HCT116 (cell line): ENCODE measurements around the gene YBX1. TPM values are rescaled to one million over a fixed set of nuclear protein-coding genes. Genes with fewer than 3 reads are reported as not detected.

Experiments
- ATAC-seq: fragments of 200-7000 bp; cut with Tn5 transposase; 2 replicates; pipeline ENCODE4 v1.9.1; 2020; ENCODE audit warnings: mild to moderate bottlenecking, moderate library complexity
- BruUV-seq: library from RNA; stranded (reverse); fragments of 400-500 nt; replicated peaks from 2 replicates; lab custom pipeline; 2021; lab: Mats Ljungman, UMichigan
- CTCF ChIA-PET: fragments of 300-600 bp; sonication (Branson Sonifier 250); formaldehyde crosslinking; loops from one replicate; lab custom pipeline; 2021; ENCODE audit warnings: antibody characterized with exemption; lab: Charles Lee
- POLR2A ChIA-PET: fragments of 300-600, 350-600 bp; sonication (Branson Sonifier 250); formaldehyde crosslinking; loops from one replicate; lab custom pipeline; 2021; ENCODE audit warnings: antibody characterized with exemption; lab: Charles Lee
- RAD21 ChIA-PET, 2 experiments: fragments of 300-600 bp; sonication (Branson Sonifier 250); formaldehyde crosslinking; loops; one replicate each; lab custom pipeline; 2023; ENCODE audit warnings: low total read pairs in 2 of 2; ENCODE audit not compliant: uncharacterized antibody in 2 of 2, unreplicated experiment in 2 of 2, low non-redundant PET in 1 of 2; lab: Charles Lee
- DNase-seq: peaks from one replicate; pipeline ENCODE4 v3.0.0-alpha.2; 2010; ENCODE audit warnings: low read depth, low spot score
- H2AFZ ChIP-seq: fragments of 200-600 bp; shearing (Covaris generic), sonication (generic); 2 replicates; pipeline ENCODE4 v1.6.1; 2017; ENCODE audit warnings: low read depth, mixed run types, mixed read lengths, antibody characterized with exemption, low read length; ENCODE audit not compliant: poor library complexity, severe bottlenecking
- H3K27ac ChIP-seq: 2 replicates; pipeline ENCODE4 v1.5.1; 2012; ENCODE audit warnings: low read depth, low read length
- H3K27me3 ChIP-seq: fragments of 200-600 bp; sonication (generic); 2 replicates; pipeline ENCODE4 v1.6.1; 2016; ENCODE audit warnings: mixed run types, low read length, mixed read lengths; ENCODE audit not compliant: insufficient read depth
- H3K36me3 ChIP-seq, 2 experiments: fragments of 200-500 bp in 1 of 2; fragments of 200-600 bp in 1 of 2; sonication (Bioruptor generic) in 1 of 2; sonication (generic) in 1 of 2; 2 replicates each; pipeline versions ENCODE4 v1.5.1 to v1.6.1; 2014 to 2016; ENCODE audit warnings: low read length in 2 of 2, inconsistent platforms in 1 of 2, mixed read lengths in 1 of 2, mixed run types in 1 of 2; ENCODE audit not compliant: insufficient read depth in 2 of 2, control insufficient read depth in 1 of 2
- H3K4me1 ChIP-seq, 2 experiments: fragments of 200-600 bp in 1 of 2; sonication (generic) in 1 of 2; 2 replicates each; pipeline versions ENCODE4 v1.5.1 to v1.6.1; 2012 to 2017; ENCODE audit warnings: low read length in 2 of 2, inconsistent platforms in 1 of 2, mild to moderate bottlenecking in 1 of 2, mixed read lengths in 1 of 2, mixed run types in 1 of 2, moderate library complexity in 1 of 2; ENCODE audit not compliant: insufficient read depth in 2 of 2, control insufficient read depth in 1 of 2
- H3K4me2 ChIP-seq: fragments of 200-600 bp; sonication (generic); 2 replicates; pipeline ENCODE4 v1.6.1; 2017; ENCODE audit warnings: mixed run types, low read length, mixed read lengths
- H3K4me3 ChIP-seq, 2 experiments: fragments of 200-600 bp in 1 of 2; sonication (generic) in 1 of 2; replicated peaks in 1 of 2; 2 replicates each; pipeline ENCODE4 v1.5.1; 2011 to 2016; ENCODE audit warnings: low read length in 2 of 2, control low read depth in 1 of 2, low read depth in 1 of 2, mild to moderate bottlenecking in 1 of 2, mixed read lengths in 1 of 2, mixed run types in 1 of 2
- H3K79me2 ChIP-seq: fragments of 200-600 bp; sonication (generic); 2 replicates; pipeline ENCODE4 v1.6.1; 2017; ENCODE audit warnings: mild to moderate bottlenecking, mixed run types, low read length, moderate library complexity, mixed read lengths; ENCODE audit not compliant: insufficient read depth
- H3K9ac ChIP-seq: fragments of 200-600 bp; sonication (generic); 2 replicates; pipeline ENCODE4 v1.6.1; 2016; ENCODE audit warnings: low read length, mixed read lengths
- H3K9me2 ChIP-seq: fragments of 200-600 bp; sonication (generic), shearing (Covaris generic); 2 replicates; pipeline ENCODE4 v1.6.1; 2017; ENCODE audit warnings: mixed run types, mild to moderate bottlenecking, moderate library complexity; ENCODE audit not compliant: insufficient read depth
- H3K9me3 ChIP-seq, 2 experiments: fragments of 200-500 bp in 1 of 2; fragments of 200-600 bp in 1 of 2; sonication (Bioruptor generic) in 1 of 2; sonication (generic) in 1 of 2; 2 replicates each; pipeline ENCODE4 v1.6.1; 2014 to 2017; ENCODE audit warnings: low read length in 2 of 2, mixed read lengths in 2 of 2, inconsistent platforms in 1 of 2, low read depth in 1 of 2, mild to moderate bottlenecking in 1 of 2, mixed run types in 1 of 2, moderate library complexity in 1 of 2; ENCODE audit not compliant: control insufficient read depth in 1 of 2, insufficient read depth in 1 of 2
- H4K20me1 ChIP-seq: fragments of 200-600 bp; sonication (generic), shearing (Covaris generic); 2 replicates; pipeline ENCODE4 v1.6.1; 2017; ENCODE audit warnings: mixed run types, mild to moderate bottlenecking, moderate library complexity; ENCODE audit not compliant: insufficient read depth
- ATF3 ChIP-seq: IDR thresholded peaks from 2 replicates; pipeline ENCODE4 v1.6.1; 2012
- CBX3 ChIP-seq: IDR thresholded peaks from 2 replicates; pipeline ENCODE4 v1.6.1; 2012; ENCODE audit warnings: low read depth
- CEBPB ChIP-seq: IDR thresholded peaks from 2 replicates; pipeline ENCODE4 v1.6.1; 2012; ENCODE audit warnings: low read depth
- EGR1 ChIP-seq: IDR thresholded peaks from 2 replicates; pipeline ENCODE4 v1.6.1; 2012; ENCODE audit warnings: low read depth
- ELF1 ChIP-seq: IDR thresholded peaks from 2 replicates; pipeline ENCODE4 v1.6.1; 2012; ENCODE audit warnings: low read depth, borderline replicate concordance
- EZH2 ChIP-seq: fragments of 200-600 bp; sonication (generic); IDR thresholded peaks from 2 replicates; pipeline ENCODE4 v1.6.1; 2017; ENCODE audit warnings: antibody characterized with exemption, mixed run types
- EZH2phosphoT487 ChIP-seq: fragments of 200-600 bp; IDR thresholded peaks from 2 replicates; pipeline ENCODE4 v1.6.1; 2018; ENCODE audit warnings: antibody characterized with exemption, borderline replicate concordance
- FOSL1 ChIP-seq: IDR thresholded peaks from 2 replicates; pipeline ENCODE4 v1.6.1; 2012; ENCODE audit warnings: low read depth
- JUND ChIP-seq: IDR thresholded peaks from 2 replicates; pipeline ENCODE4 v1.6.1; 2012
- POLR2A ChIP-seq: IDR thresholded peaks from 2 replicates; pipeline ENCODE4 v1.7.0; 2011; ENCODE audit warnings: borderline replicate concordance; ENCODE audit not compliant: insufficient read depth, insufficient read length; ENCODE audit errors: extremely low read depth
- RAD21 ChIP-seq: IDR thresholded peaks from 2 replicates; pipeline ENCODE4 v1.6.1; 2012; ENCODE audit warnings: low read depth, mild to moderate bottlenecking
- REST ChIP-seq: IDR thresholded peaks from 2 replicates; pipeline ENCODE4 v1.6.1; 2012; ENCODE audit warnings: low read depth
- SIN3A ChIP-seq: IDR thresholded peaks from 2 replicates; pipeline ENCODE4 v1.6.1; 2012; ENCODE audit warnings: low read depth
- SRF ChIP-seq: IDR thresholded peaks from 2 replicates; pipeline ENCODE4 v1.6.1; 2012; ENCODE audit warnings: low read depth
- TCF7L2 ChIP-seq: IDR thresholded peaks from 2 replicates; pipeline ENCODE4 v1.7.0; 2011; ENCODE audit warnings: borderline replicate concordance, inconsistent platforms; ENCODE audit not compliant: insufficient read depth, insufficient read length; ENCODE audit errors: extremely low read depth
- YY1 ChIP-seq: IDR thresholded peaks from 2 replicates; pipeline ENCODE4 v1.6.1; 2011; ENCODE audit warnings: low read length, low read depth, moderate library complexity, mild to moderate bottlenecking; ENCODE audit not compliant: insufficient replicate concordance; ENCODE audit errors: extremely low read depth
- ZBTB33 ChIP-seq: IDR thresholded peaks from 2 replicates; pipeline ENCODE4 v1.6.1; 2011; ENCODE audit warnings: mild to moderate bottlenecking, low read length, moderate library complexity; ENCODE audit not compliant: insufficient replicate concordance; ENCODE audit errors: extremely low read depth
- ZFX ChIP-seq: fragments of 450-650 bp; IDR thresholded peaks from 2 replicates; pipeline ENCODE4 v1.6.1; 2017
- ZNF274 ChIP-seq: fragments of 200-500 bp; sonication (Bioruptor generic); IDR thresholded peaks from 2 replicates; pipeline ENCODE4 v1.6.1; 2014; ENCODE audit warnings: mild to moderate bottlenecking, low read depth, low read length, inconsistent platforms
- intact Hi-C: fragments of 100-400 bp; cut with micrococcal nuclease; formaldehyde crosslinking; loops from 2 replicates; pipeline ENCODE4 v1.10.0; 2022
- total RNA-seq: library from RNA; stranded (reverse); gene quantifications from one replicate; pipeline ENCODE4 v1.2.1, GENCODE V29; 2021; ENCODE audit not compliant: unreplicated experiment

The YBX1 gene
- total RNA-seq, 1 experiment from 2014 or later, result 1,009 TPM

GRCh38 chr1:42743317-42744147, 61.3 kb downstream of the YBX1 start:
- POLR2A ChIA-PET, result no interaction called here
- ATAC-seq (no peak), DNase-seq (no peak)
- intact Hi-C loops, result no loop called here
- H3K9me3 ChIP-seq, result no peaks in the 10 kb centered on the region
- no peak overlapping the region for H3K27ac ChIP-seq
- no TSS peak for BruUV-seq
- H3K4me2 ChIP-seq, result no peak overlapping the region
- no peak overlapping the region for H3K9ac ChIP-seq
- CTCF ChIA-PET, result interaction anchor here (1.0 kb wide), 1 partner anchor 330 kb away, joined by 3 read pairs; no protein-coding TSS in a partner anchor
- RAD21 ChIA-PET, result no interaction called here
- H3K4me3 ChIP-seq, result no peak overlapping the region
- no peak for TF ChIP-seq SIN3A
- no peak for TF ChIP-seq ATF3
- TF ChIP-seq SRF, result no peak
- no peak for TF ChIP-seq YY1
- TF ChIP-seq REST, result no peak
- no peak for TF ChIP-seq EZH2
- TF ChIP-seq CEBPB, result no peak
- no peak for TF ChIP-seq RAD21
- TF ChIP-seq ELF1, result no peak
- no peak for TF ChIP-seq EZH2phosphoT487
- TF ChIP-seq CBX3, result no peak
- no peak for TF ChIP-seq TCF7L2
- no peak for TF ChIP-seq ZNF274
- no peak for TF ChIP-seq JUND
- no peak for TF ChIP-seq ZBTB33
- TF ChIP-seq EGR1, result no peak
- no peak for TF ChIP-seq POLR2A
- no peak for TF ChIP-seq ZFX
- TF ChIP-seq FOSL1, result no peak
- no peaks in the 10 kb centered on the region for H3K79me2 ChIP-seq
- no peaks in the 10 kb centered on the region for H4K20me1 ChIP-seq
- no peaks in the 10 kb centered on the region for H3K27me3 ChIP-seq
- H2AFZ ChIP-seq, result no peak overlapping the region
- H3K36me3 ChIP-seq, result no peaks in the 10 kb centered on the region
- H3K4me1 ChIP-seq, result no peaks in the 10 kb centered on the region
- H3K9me2 ChIP-seq, result no peaks in the 10 kb centered on the region
